ENCODE results near the gene MMAB. TPM values are rescaled to one million over a fixed set of nuclear protein-coding genes. Genes with fewer than 3 reads are reported as not detected.
A peak's percentile ranks its signal among the peaks of the same experiment; 100 is the strongest.

The MMAB gene
- polyA plus RNA-seq, 3 donors from 2014 or later: 25.6 to 61.6 (median 59.0) TPM

DNA sequence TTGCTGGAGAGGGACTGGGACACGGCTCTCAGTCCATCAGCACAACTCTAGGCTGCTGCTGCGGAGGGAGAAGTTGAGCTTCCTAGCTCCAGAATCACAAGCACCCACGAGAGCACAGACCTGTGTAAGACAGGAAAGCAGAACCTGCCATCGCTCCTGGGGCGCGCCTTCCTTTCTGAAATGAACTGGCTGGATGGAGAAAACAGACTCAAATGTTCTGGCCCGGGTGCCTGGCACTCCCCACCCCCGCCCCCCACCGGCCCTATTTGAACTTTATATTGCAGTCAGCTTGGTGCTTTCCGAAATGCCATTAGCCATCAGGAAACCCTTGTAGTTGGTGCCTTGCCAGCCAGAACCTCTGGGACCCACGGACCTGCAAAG is 24.1 kb upstream of the MMAB start:
- Mint-ChIP-seq H3K4me3 (peak overlapping the region in 1 of 5 donors; percentile 48), H3K27me3 (ENCODE audit: low read depth in 3 of 3) (peaks cover 0 to 2% (median 0%) of the 10 kb centered on the region in 3 donors), H3K4me1 (peaks cover 10 to 25% of the 10 kb centered on the region in 2 donors), H3K9me3 (no peaks in the 10 kb centered on the region), H3K27ac (no peak overlapping the region), H3K36me3 (peaks cover 0 to 10% (median 3%) of the 10 kb centered on the region in 3 donors)
- DNase-seq: no peak

DNA sequence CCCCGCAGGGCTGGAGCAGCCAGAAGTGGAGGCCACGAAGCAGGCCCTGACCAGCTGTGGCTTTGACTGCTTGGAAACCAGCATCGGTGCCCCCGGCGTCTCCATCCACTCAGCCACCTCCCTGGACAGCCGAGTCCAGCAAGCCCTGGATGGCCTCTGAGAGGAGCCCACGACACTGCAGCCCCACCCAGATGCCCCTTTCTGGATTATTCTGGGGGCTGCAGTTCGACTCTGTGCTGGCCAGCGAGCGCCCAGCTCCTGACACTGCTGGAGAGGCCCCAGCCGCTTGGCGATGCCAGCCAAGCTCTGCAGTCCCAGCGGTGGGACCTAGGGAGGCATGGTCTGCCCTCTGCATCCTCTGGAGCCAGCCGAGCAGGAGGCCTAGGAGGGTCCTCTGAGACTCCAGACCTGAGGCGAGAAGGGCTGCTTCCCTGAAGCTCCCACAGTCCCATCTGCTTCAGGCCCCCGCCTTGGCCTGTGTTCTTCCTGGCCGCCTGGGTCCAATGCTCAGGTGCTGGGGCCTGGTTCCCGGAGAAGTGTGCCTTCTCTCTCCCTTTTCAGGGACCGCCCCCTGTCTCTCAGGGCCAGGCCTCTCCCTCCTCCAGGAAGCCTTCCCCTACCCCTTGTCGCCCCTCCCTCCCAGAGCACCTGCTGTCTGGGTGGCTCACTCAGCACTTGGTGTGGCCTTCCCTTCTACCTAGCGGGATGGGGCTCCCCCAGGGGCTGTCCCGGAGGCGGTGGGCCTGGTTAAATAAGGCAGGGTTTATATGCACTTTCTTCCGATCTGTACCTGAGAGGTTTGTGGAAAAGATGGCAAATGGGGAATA is 23.3 kb upstream of the MMAB start:
- H3K27ac Mint-ChIP-seq: no peak overlapping the region
- no peaks in the 10 kb centered on the region for H3K9me3 Mint-ChIP-seq
- peaks cover 10 to 25% of the 10 kb centered on the region in 2 donors for H3K4me1 Mint-ChIP-seq
- no peak for DNase-seq
- peaks cover 0 to 13% (median 3%) of the 10 kb centered on the region in 3 donors for H3K36me3 Mint-ChIP-seq
- no peak overlapping the region for H3K4me3 Mint-ChIP-seq
- peaks cover 0 to 2% (median 0%) of the 10 kb centered on the region in 3 donors for H3K27me3 Mint-ChIP-seq (ENCODE audit: low read depth in 3 of 3)

DNA sequence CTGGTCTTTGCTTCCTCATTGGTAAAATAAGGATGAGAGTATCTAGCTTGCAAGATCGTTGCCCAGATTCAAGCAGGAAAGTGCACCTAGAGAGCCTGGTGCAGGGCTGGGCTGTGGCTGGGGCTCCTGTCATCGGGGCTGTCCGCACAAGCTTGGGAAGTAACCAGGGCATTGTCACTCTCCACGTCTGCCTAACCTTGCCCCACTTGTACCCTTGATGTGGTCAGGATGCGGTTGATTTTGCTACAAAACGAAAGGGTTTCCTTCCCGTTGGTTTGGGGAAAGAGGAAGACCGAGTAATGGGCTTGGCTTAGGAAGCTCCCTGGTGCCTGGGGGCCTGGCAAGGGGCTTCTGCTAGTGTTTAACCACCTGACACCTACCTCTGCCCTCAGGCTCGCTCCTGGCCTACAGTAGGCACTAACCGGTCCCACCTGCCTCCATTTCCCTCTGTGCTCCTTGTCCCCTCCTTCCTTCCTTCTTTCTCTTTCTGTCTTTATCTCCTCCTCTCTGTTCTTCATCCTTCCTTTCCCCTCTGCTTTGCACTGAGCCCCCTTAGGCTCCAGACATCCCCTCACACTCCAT is 22.1 kb upstream of the MMAB start:
- DNase-seq: no peak
- Mint-ChIP-seq H3K27ac (no peak overlapping the region), H3K9me3 (no peaks in the 10 kb centered on the region), H3K36me3 (peaks cover 0 to 15% (median 3%) of the 10 kb centered on the region in 3 donors), H3K4me3 (no peak overlapping the region), H3K27me3 (ENCODE audit: low read depth in 3 of 3) (peaks cover 0 to 2% (median 0%) of the 10 kb centered on the region in 3 donors), H3K4me1 (peaks cover 10 to 25% of the 10 kb centered on the region in 2 donors)

DNA sequence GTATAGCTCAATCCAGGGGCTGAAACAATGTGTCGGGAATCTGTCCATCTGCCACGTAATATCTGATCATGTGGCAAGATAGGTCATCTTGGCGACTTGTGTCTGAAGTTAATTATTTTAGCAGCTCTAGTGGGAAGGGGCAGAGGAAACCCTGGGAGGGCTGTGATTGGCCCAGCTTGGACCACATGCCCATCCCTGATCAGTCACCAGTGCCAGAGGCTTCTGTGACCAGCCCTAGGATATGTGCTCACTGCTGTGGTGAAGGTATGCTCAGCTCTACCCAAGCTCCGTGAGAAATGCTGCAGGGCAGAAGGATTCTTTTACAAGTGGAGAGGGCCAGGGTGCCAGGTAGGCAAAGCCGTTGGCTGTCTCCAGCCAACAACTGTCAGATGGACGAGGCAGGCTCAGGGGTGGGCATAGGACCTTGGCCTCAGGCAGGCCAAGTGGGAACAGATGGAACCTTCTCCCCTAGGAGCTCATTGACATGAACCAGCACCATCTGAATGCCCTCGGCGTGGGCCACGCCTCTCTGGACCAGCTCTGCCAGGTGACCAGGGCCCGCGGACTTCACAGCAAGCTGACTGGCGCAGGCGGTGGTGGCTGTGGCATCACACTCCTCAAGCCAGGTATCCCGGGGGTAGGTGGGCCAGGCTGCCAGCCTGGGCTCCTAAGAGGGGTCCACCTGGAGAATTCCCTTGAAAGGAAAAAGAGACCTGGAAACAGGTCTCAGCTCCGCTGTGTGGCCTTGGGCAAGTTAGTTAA is 21.4 kb upstream of the MMAB start:
- peaks cover 10 to 25% of the 10 kb centered on the region in 2 donors for H3K4me1 Mint-ChIP-seq
- no peaks in the 10 kb centered on the region for H3K9me3 Mint-ChIP-seq
- no peak for DNase-seq
- no peak overlapping the region for H3K4me3 Mint-ChIP-seq
- peaks cover 0 to 15% (median 3%) of the 10 kb centered on the region in 3 donors for H3K36me3 Mint-ChIP-seq
- peak overlapping the region in 1 of 6 donors; percentile 39 for H3K27ac Mint-ChIP-seq
- H3K27me3 Mint-ChIP-seq (ENCODE audit: low read depth in 3 of 3): peaks cover 0 to 2% (median 0%) of the 10 kb centered on the region in 3 donors

DNA sequence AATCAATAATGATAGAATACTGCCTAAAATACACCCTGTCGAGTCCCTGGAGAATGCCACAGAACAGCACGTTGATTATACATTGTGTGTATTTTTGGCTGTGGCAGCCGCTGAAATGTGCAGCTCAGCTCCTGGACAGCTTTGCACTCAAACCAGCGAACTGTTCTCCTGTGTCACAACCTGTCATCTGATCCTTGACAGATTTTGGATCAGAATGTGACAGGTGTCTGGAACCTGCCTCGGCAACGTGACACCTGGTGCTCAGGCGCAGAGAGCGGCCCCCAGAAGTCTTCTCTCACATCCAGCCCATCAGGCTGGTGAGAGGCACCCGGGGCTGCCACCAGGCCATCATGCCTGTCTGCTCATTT is 19.6 kb upstream of the MMAB start:
- no peak for DNase-seq
- no peak overlapping the region for H3K4me3 Mint-ChIP-seq
- no peaks in the 10 kb centered on the region for H3K9me3 Mint-ChIP-seq
- H3K36me3 Mint-ChIP-seq: peaks cover 0 to 25% (median 9%) of the 10 kb centered on the region in 3 donors
- H3K27me3 Mint-ChIP-seq (ENCODE audit: low read depth in 3 of 3): no peaks in the 10 kb centered on the region
- H3K27ac Mint-ChIP-seq: no peak overlapping the region
- H3K4me1 Mint-ChIP-seq: peaks cover 8 to 20% of the 10 kb centered on the region in 2 donors

DNA sequence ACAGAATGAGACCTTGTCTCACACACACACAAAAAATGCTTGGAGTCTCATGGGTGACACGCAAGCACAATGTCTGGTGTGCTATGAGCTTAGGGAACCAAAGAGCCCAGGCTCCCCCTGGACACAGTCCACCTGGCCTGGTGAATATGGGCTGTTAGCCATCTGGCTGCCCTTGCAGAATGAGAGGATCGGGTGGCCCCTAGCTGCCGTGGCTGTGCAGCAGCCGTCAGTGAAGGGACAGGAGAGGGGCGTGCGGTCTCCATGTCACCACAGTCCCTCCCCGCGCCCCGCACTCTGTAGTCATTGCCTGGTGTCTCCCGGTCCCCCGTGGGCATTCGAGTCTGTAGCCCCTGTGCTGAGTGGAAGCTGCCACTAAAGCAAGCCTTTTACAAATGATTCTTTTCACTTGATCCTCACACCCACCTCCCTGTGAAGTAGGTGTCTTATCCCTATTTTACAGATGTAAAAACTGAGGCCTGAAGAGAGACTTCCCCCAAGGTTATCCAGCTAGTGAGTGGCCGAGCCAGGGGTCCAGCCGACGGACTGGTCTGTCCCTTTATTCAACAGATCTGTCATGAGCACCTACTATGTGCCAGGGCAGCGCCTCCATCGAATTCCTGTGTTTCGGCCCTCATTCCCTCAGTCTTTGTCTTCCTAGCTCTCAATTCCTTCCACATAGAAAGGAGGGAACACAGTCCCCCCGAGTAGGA is 19.0 kb upstream of the MMAB start:
- Mint-ChIP-seq H3K36me3 (peaks cover 0 to 27% (median 9%) of the 10 kb centered on the region in 3 donors), H3K4me1 (peaks cover 4 to 16% of the 10 kb centered on the region in 2 donors), H3K27me3 (ENCODE audit: low read depth in 3 of 3) (no peaks in the 10 kb centered on the region), H3K4me3 (no peak overlapping the region), H3K9me3 (no peaks in the 10 kb centered on the region), H3K27ac (no peak overlapping the region)
- no peak for DNase-seq

DNA sequence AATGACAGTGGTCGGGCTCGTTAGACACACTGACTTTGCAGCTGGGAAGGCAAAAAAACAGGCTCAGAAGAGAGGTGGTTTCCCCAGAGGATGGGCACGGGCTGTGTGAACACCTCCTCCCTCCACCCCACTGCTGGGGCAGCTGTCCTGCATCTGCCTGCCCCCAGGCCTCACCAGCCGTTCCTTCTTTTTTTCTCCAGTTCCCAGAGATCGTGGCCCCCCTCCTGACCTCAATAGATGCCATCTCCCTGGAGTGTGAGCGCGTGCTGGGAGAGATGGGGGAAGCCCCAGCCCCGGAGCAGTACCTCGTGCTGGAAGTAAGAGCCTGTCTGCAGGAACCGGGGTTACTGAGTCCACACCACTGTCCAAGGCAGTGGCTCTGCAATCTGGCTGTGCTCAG is 17.7 kb upstream of the MMAB start:
- Mint-ChIP-seq H3K9me3 (no peaks in the 10 kb centered on the region), H3K27ac (no peak overlapping the region), H3K27me3 (ENCODE audit: low read depth in 3 of 3) (no peaks in the 10 kb centered on the region), H3K36me3 (peaks cover 0 to 27% (median 9%) of the 10 kb centered on the region in 3 donors), H3K4me1 (peaks cover 4 to 16% of the 10 kb centered on the region in 2 donors), H3K4me3 (no peak overlapping the region)
- no peak for DNase-seq

DNA sequence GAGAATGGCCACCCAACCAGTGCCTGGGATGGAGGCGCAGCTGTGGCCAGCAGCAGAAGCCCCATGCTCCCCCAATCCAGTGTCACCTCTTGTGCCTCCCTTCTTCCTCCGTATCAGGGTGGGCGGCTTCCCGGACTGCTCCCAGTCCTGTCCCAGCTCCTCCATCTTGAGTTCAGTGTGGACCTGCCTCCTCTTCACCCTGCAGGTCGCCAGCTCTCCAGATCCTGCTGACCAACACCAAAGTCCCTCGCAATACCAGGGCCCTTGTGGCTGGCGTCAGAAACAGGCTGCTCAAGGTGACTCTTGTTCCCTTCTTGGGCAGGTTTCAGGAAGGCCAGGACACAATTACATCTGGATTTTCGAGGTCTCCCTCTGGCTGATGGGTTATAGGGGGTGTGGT is 17.3 kb upstream of the MMAB start:
- Mint-ChIP-seq H3K27ac (no peak overlapping the region), H3K9me3 (no peaks in the 10 kb centered on the region), H3K4me1 (peaks cover 4 to 13% of the 10 kb centered on the region in 2 donors), H3K27me3 (ENCODE audit: low read depth in 3 of 3) (no peaks in the 10 kb centered on the region), H3K36me3 (peaks cover 0 to 27% (median 9%) of the 10 kb centered on the region in 3 donors), H3K4me3 (no peak overlapping the region)
- no peak for DNase-seq

DNA sequence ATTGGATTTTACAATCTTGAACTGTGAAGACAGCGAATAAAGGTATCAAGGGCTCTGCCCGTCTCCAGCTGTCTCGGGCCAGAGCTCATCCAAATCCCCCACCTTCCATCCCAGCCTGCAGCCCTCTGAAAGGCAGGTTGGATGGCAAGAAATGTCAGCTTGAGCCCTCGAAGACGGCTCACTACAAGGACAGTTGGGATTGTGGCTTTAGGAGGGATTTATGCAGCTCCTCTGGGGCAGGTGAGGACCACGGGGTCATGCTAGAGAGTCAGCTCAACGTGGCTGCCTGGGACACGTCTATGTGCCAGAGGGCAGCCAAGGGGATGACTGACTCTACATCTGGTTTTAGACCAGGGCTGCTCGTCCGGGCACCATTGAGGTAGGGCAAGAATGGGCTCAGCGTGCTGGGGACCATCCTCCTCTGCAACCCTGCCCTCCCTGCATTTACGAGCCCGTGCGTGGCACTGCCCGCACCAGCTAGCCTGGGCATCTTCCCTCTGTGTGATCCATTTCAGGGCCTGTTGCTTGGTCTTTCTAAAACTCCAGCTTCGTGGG is 16.5 kb upstream of the MMAB start:
- H3K27ac Mint-ChIP-seq: no peak overlapping the region
- H3K36me3 Mint-ChIP-seq: peaks cover 0 to 27% (median 9%) of the 10 kb centered on the region in 3 donors

DNA sequence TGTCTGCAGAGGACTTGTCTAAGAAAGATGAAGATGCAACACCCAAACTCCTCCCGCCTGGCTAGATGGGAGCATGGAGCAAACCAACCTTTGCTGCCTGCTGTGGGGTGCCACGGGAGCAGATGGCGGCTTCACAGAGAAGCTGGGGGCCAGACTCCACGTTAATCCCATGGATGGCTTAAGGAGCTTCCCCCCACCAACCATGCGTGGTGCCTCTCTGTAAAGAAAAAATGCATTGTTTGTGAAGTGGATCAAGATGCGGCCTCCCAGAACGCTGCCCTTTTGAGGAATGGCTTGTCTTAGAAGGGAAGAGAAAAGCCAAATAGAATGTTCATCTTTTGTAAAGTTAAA is 15.9 kb upstream of the MMAB start:
- Mint-ChIP-seq H3K9me3 (no peaks in the 10 kb centered on the region), H3K36me3 (peaks cover 0 to 26% (median 9%) of the 10 kb centered on the region in 3 donors), H3K4me3 (no peak overlapping the region), H3K27ac (no peak overlapping the region), H3K4me1 (peaks cover 0 to 2% of the 10 kb centered on the region in 2 donors), H3K27me3 (ENCODE audit: low read depth in 3 of 3) (no peaks in the 10 kb centered on the region)
- DNase-seq: no peak

More for the DNA sequence above, 16.5 kb upstream of the MMAB start:
- no peak for DNase-seq
- H3K4me1 Mint-ChIP-seq: peaks cover 2 to 5% of the 10 kb centered on the region in 2 donors
- H3K4me3 Mint-ChIP-seq: no peak overlapping the region
- no peaks in the 10 kb centered on the region for H3K27me3 Mint-ChIP-seq (ENCODE audit: low read depth in 3 of 3)
- no peaks in the 10 kb centered on the region for H3K9me3 Mint-ChIP-seq

DNA sequence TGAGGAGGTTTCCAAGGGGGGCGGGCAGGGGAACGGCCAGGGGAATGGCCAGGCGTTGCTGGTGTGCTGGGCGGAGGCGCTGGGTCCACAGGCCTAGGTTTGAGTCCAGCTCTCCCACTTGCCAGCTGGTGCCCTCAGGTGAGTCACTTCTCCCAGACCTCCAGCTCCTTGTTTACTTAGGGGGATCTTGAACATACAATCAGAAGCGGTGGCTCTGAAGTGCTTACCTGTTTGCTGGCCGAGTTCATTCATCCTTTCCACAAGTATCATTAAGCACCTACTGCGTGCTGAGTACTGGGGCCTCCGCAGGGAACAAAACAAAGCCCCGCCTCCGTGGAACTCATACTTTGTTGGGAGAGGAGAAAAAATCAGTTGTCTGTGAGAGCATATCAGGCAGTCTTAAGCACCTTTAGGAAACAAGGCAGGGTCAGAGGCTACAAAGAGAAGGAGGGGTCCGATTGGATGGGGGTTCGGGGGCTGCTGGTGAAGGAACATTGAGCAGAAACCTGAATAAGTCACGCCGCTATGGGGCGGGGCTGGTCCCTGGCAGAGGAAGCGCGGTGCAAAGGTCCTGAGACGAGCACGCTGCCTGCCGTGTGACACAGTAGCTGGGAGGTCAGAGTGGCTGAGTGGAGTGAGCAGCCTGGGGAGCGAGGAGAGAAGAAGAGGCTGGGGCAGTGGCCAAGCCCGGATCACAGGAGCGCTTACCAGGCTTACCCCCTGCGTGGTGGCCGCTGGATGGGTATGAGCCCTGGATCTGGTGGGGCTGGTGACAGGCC is 15.3 kb upstream of the MMAB start:
- Mint-ChIP-seq H3K27me3 (ENCODE audit: low read depth in 3 of 3) (no peaks in the 10 kb centered on the region), H3K4me1 (peaks cover 0 to 2% of the 10 kb centered on the region in 2 donors), H3K36me3 (peaks cover 0 to 26% (median 9%) of the 10 kb centered on the region in 3 donors), H3K9me3 (no peaks in the 10 kb centered on the region), H3K4me3 (no peak overlapping the region), H3K27ac (peak overlapping the region in 1 of 6 donors; percentile 12)
- DNase-seq: no peak

DNA sequence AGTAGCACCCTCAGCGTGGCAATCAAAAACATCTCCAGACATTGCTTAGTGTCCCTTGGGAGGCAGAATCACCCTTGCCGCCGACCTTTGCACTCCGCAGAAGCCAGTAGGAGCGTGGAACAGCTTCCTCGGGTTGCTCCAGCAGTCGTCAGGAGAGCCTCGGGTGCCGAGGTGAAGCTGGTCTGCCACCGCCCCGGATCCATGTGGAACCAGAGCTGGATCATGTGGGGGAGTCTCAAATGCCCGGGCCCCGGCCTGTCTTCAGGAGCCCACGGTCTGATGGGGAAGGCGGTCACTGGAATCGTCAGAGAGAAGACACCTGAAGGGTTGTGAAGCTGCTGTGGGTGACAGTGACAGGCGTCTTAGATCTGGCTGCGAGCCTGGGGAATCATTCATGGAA is 14.6 kb upstream of the MMAB start:
- Mint-ChIP-seq H3K27me3 (ENCODE audit: low read depth in 3 of 3) (no peaks in the 10 kb centered on the region), H3K36me3 (peaks cover 0 to 23% (median 9%) of the 10 kb centered on the region in 3 donors), H3K4me3 (no peak overlapping the region), H3K27ac (no peak overlapping the region), H3K9me3 (no peaks in the 10 kb centered on the region), H3K4me1 (peaks cover 0 to 2% of the 10 kb centered on the region in 2 donors)
- DNase-seq: no peak

Data from immature natural killer cell (primary cell).